H9 (cell line): Measurements from ENCODE around the gene SYT9. TPM values are rescaled to one million over a fixed set of nuclear protein-coding genes. Genes with fewer than 3 reads are reported as not detected.

Experiments
- DNase-seq: peaks from one replicate; pipeline ENCODE4 v3.0.0-alpha.2; 2017
- H2AFZ ChIP-seq: one replicate; pipeline ENCODE4 v1.6.1; 2013; ENCODE audit warnings: mild to moderate bottlenecking, low read length, control low read depth, moderate library complexity
- H2AK5ac ChIP-seq: 2 replicates; pipeline ENCODE4 v1.6.1; 2013; ENCODE audit warnings: low read length, control low read depth, mixed read lengths; ENCODE audit not compliant: insufficient read length
- H2BK120ac ChIP-seq: one replicate; pipeline ENCODE4 v1.6.1; 2013; ENCODE audit warnings: low read depth, mild to moderate bottlenecking, low read length, control low read depth, inconsistent platforms; ENCODE audit not compliant: poor library complexity, severe bottlenecking
- H2BK12ac ChIP-seq: 2 replicates; pipeline ENCODE4 v1.6.1; 2013; ENCODE audit warnings: low read length, control low read depth, mixed read lengths, low read depth; ENCODE audit not compliant: insufficient read length
- H2BK15ac ChIP-seq: 2 replicates; pipeline ENCODE4 v1.6.1; 2013; ENCODE audit warnings: low read depth, low read length, control low read depth
- H2BK20ac ChIP-seq: one replicate; pipeline ENCODE4 v1.6.1; 2013; ENCODE audit warnings: low read depth, mild to moderate bottlenecking, low read length, control low read depth, inconsistent platforms; ENCODE audit not compliant: poor library complexity, severe bottlenecking
- H2BK5ac ChIP-seq: 2 replicates; pipeline ENCODE4 v1.6.1; 2013; ENCODE audit warnings: low read length, control low read depth, mixed read lengths; ENCODE audit not compliant: insufficient read length
- H3K14ac ChIP-seq: 2 replicates; pipeline ENCODE4 v1.6.1; 2013; ENCODE audit warnings: low read length, control low read depth; ENCODE audit not compliant: insufficient read depth
- H3K18ac ChIP-seq: 2 replicates; pipeline ENCODE4 v1.6.1; 2013; ENCODE audit warnings: low read depth, mild to moderate bottlenecking, mixed read lengths, low read length, control low read depth; ENCODE audit not compliant: insufficient read length
- H3K23ac ChIP-seq: 2 replicates; pipeline ENCODE4 v1.6.1; 2013; ENCODE audit warnings: low read length, control low read depth, mixed read lengths, low read depth; ENCODE audit not compliant: insufficient read length
- H3K23me2 ChIP-seq: 2 replicates; pipeline ENCODE4 v1.6.1; 2013; ENCODE audit warnings: low read depth, mild to moderate bottlenecking, mixed read lengths, low read length, control low read depth; ENCODE audit not compliant: insufficient read length, poor library complexity, severe bottlenecking
- H3K27ac ChIP-seq: 2 replicates; pipeline ENCODE4 v1.5.1; 2013; ENCODE audit warnings: low read length, control low read depth, mixed read lengths, low read depth; ENCODE audit not compliant: insufficient read length
- H3K27me3 ChIP-seq: 2 replicates; pipeline ENCODE4 v1.6.1; 2013; ENCODE audit warnings: low read length, control low read depth, inconsistent platforms; ENCODE audit not compliant: insufficient read depth
- H3K4ac ChIP-seq: 2 replicates; pipeline ENCODE4 v1.6.1; 2013; ENCODE audit warnings: low read depth, mild to moderate bottlenecking, control low read depth, inconsistent platforms, low read length, moderate library complexity
- H3K4me1 ChIP-seq: 2 replicates; pipeline ENCODE4 v1.6.1; 2013; ENCODE audit warnings: low read length, control low read depth, inconsistent platforms; ENCODE audit not compliant: insufficient read depth
- H3K4me2 ChIP-seq: 2 replicates; pipeline ENCODE4 v1.6.1; 2013; ENCODE audit warnings: low read length, control low read depth, mixed read lengths; ENCODE audit not compliant: insufficient read length, insufficient read depth
- H3K56ac ChIP-seq: 2 replicates; pipeline ENCODE4 v1.6.1; 2013; ENCODE audit warnings: low read depth, mild to moderate bottlenecking, mixed read lengths, low read length, control low read depth; ENCODE audit not compliant: insufficient read length
- H3K79me1 ChIP-seq: 2 replicates; pipeline ENCODE4 v1.6.1; 2013; ENCODE audit warnings: low read depth, mild to moderate bottlenecking, moderate library complexity, low read length, control low read depth, inconsistent platforms; ENCODE audit not compliant: insufficient read depth, poor library complexity, severe bottlenecking
- H3K79me2 ChIP-seq: 2 replicates; pipeline ENCODE4 v1.6.1; 2013; ENCODE audit warnings: low read length, control low read depth, inconsistent platforms; ENCODE audit not compliant: insufficient read depth
- H3K9ac ChIP-seq: 2 replicates; pipeline ENCODE4 v1.6.1; 2013; ENCODE audit warnings: low read length, control low read depth, mixed read lengths; ENCODE audit not compliant: insufficient read length; ENCODE audit errors: extremely low read depth
- H3K9me3 ChIP-seq: one replicate; pipeline ENCODE4 v1.6.1; 2013; ENCODE audit warnings: low read depth, low read length, inconsistent platforms; ENCODE audit not compliant: control insufficient read depth
- H3T11ph ChIP-seq: one replicate; pipeline ENCODE4 v1.6.1; 2013; ENCODE audit warnings: mild to moderate bottlenecking, low read length, control low read depth, inconsistent platforms
- H4K20me1 ChIP-seq: one replicate; pipeline ENCODE4 v1.6.1; 2013; ENCODE audit not compliant: control insufficient read depth, insufficient read length, insufficient read depth
- H4K5ac ChIP-seq: 2 replicates; pipeline ENCODE4 v1.6.1; 2013; ENCODE audit warnings: low read depth, mild to moderate bottlenecking, mixed read lengths, low read length, control low read depth; ENCODE audit not compliant: insufficient read length
- H4K8ac ChIP-seq: replicated peaks from 2 replicates; pipeline ENCODE4 v1.6.1; 2013; ENCODE audit warnings: low read length, control low read depth, mixed read lengths, low read depth; ENCODE audit not compliant: insufficient read length
- H4K91ac ChIP-seq: 2 replicates; pipeline ENCODE4 v1.6.1; 2013; ENCODE audit warnings: low read depth, mild to moderate bottlenecking, moderate library complexity, mixed read lengths, low read length, control low read depth; ENCODE audit not compliant: insufficient read length
- H3K27ac Mint-ChIP-seq, 3 experiments: 2 replicates in 2 of 3; 3 replicates in 1 of 3; pipeline ENCODE4 v1.8.0; 2020 to 2021; ENCODE audit warnings: mixed read lengths in 3 of 3, mild to moderate bottlenecking in 1 of 3, moderate library complexity in 1 of 3
- H3K27me3 Mint-ChIP-seq: 2 replicates; pipeline ENCODE4 v1.8.0; 2021; ENCODE audit warnings: low read depth, mild to moderate bottlenecking, moderate library complexity, mixed read lengths
- H3K36me3 Mint-ChIP-seq, 3 experiments: 2 replicates in 2 of 3; 3 replicates in 1 of 3; pipeline ENCODE4 v1.8.0; 2020 to 2021; ENCODE audit warnings: low read depth in 3 of 3, mixed read lengths in 3 of 3; ENCODE audit not compliant: insufficient read depth in 1 of 3
- H3K4me1 Mint-ChIP-seq, 2 experiments: 2 replicates each; pipeline ENCODE4 v1.8.0; 2020; ENCODE audit warnings: mixed read lengths in 2 of 2
- H3K4me3 Mint-ChIP-seq, 2 experiments: 2 replicates in 1 of 2; 3 replicates in 1 of 2; pipeline ENCODE4 v1.8.0; 2020 to 2021; ENCODE audit warnings: mild to moderate bottlenecking in 2 of 2, mixed read lengths in 2 of 2, moderate library complexity in 1 of 2
- H3K9me3 Mint-ChIP-seq, 2 experiments: 2 replicates in 1 of 2; 3 replicates in 1 of 2; pipeline ENCODE4 v1.8.0; 2020; ENCODE audit warnings: mild to moderate bottlenecking in 2 of 2, mixed read lengths in 2 of 2, moderate library complexity in 1 of 2
- CTCF ChIP-seq: fragments of 200-600 bp; sonication (generic); conservative IDR thresholded peaks from 3 replicates; pipeline ENCODE4 v1.8.0; 2021; ENCODE audit warnings: antibody characterized with exemption, mild to moderate bottlenecking
- WGBS: extraction: QIAGEN DNeasy Blood & Tissue Kit; methylation state at CpG from one replicate; pipeline ENCODE4 v1.1.7; 2013; ENCODE audit warnings: missing lambda C conversion rate, low lambda C conversion rate, mixed read lengths; ENCODE audit not compliant: insufficient read length; ENCODE audit errors: extremely low coverage; 5-methylcytosine and 5-hydroxymethylcytosine counted together
- total RNA-seq: library from RNA; stranded (reverse); gene quantifications from 2 replicates; pipeline ENCODE4 v1.2.1, GENCODE V29; 2021

The SYT9 gene
- total RNA-seq, 1 experiment from 2014 or later, result 0.63 TPM

GRCh38 chr11:7311903-7312302 lies 60.2 kb downstream of the SYT9 start:
- Histone ChIP-seq H4K91ac (no peak overlapping the region), H3T11ph (no peak overlapping the region), H4K8ac (no peak overlapping the region), H2BK120ac (no peak overlapping the region), H2BK12ac (no peak overlapping the region), H3K27me3 (no peaks in the 10 kb centered on the region), H3K9ac (no peak overlapping the region), H3K56ac (no peak overlapping the region), H3K14ac (no peak overlapping the region), H3K23me2 (no peaks in the 10 kb centered on the region), H2BK20ac (no peak overlapping the region), H2BK5ac (no peak overlapping the region), H4K20me1 (no peaks in the 10 kb centered on the region), H2AK5ac (no peak overlapping the region), H3K79me1 (no peaks in the 10 kb centered on the region), H3K4ac (no peak overlapping the region), H3K9me3 (no peaks in the 10 kb centered on the region), H3K27ac (no peak overlapping the region), H3K23ac (no peak overlapping the region), H3K79me2 (no peaks in the 10 kb centered on the region), H2BK15ac (no peak overlapping the region), H3K18ac (no peak overlapping the region), H4K5ac (no peak overlapping the region), H3K4me2 (no peak overlapping the region), H2AFZ (no peak overlapping the region), H3K4me1 (no peaks in the 10 kb centered on the region; the same call in 1 of the 2 replicates)
- Mint-ChIP-seq H3K27me3 (peaks cover 4% of the 10 kb centered on the region), H3K36me3 (no peaks in the 10 kb centered on the region), H3K4me1 (peaks cover 23 to 25% of the 10 kb centered on the region in 2 experiments), H3K27ac (no peak overlapping the region; a peak in 1 of 7 replicates), H3K4me3 (no peak overlapping the region), H3K9me3 (no peaks in the 10 kb centered on the region)
- no peak for DNase-seq
- no CpG with 5 or more reads among the region's 3 CpGs for WGBS
- TF ChIP-seq CTCF, result no peak
